ENCODE results near the gene WDR91.

The WDR91 gene

DNA sequence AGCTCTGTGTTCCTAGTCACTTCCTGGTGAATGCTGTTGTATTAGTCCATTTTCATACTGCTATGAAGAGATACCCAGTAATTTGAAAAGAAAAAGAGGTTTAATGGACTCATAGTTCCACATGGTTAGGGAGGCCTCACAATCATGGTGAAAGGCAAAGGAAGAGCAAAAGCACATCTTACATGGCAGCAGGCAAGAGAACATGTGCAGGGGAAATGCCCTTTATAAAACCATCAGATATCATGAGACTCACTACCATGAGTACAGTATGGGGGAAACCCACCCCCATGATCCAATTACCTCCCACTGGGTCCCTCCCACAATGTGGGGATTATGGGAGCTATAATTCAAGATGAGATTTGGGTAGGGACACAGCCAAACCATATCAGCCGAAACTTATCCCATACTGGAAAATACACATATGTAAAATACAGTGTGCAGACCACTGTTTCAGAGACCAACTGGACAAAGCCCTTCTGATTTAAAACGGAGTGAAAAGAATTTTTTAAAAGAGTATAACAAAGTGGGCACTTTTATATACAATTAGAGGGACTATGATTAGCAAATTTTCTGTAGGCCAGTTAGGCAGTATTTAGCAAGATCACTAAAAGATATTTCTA lies 48.8 kb downstream of the WDR91 start:
- no peak overlapping the region for H3K4me3 Mint-ChIP-seq
- H3K27ac Mint-ChIP-seq = no peak overlapping the region
- H3K9me3 Mint-ChIP-seq = peaks cover 26% of the 10 kb centered on the region
- peaks cover 81% of the 10 kb centered on the region for H3K36me3 Mint-ChIP-seq (ENCODE audit: low read depth)
- H3K4me1 Mint-ChIP-seq = peaks cover 34% of the 10 kb centered on the region
- H3K27me3 Mint-ChIP-seq (ENCODE audit: low read depth) = no peaks in the 10 kb centered on the region
- no peak for TF ChIP-seq CTCF (IDR thresholded peaks at IDR 0.05; ENCODE audit: unreplicated experiment in 3 of 3)

DNA sequence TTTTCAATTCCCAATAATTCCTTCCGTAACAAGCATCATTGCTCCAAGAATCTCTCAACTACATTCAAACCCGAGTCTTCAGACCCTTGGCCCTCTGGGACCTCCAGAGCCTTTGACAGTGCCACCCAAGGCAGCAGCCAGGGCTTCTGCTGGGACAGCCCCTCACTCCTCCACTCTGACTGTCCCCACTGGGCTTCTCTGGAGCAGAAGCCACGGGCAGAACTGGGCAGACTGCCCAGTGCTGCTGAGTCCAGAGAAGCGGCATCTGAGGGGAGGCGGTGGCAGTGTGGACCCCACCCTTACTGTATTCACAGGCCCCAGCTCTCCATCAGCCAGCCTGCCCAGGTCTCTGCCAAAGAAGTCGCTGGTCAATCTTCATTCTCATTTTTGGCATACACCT lies 49.7 kb downstream of the WDR91 start:
- Mint-ChIP-seq H3K27me3 (ENCODE audit: low read depth) (no peaks in the 10 kb centered on the region), H3K4me1 (peaks cover 29% of the 10 kb centered on the region), H3K27ac (peak overlapping the region in 1 of 3 experiments; percentile 5), H3K36me3 (ENCODE audit: low read depth) (peaks cover 80% of the 10 kb centered on the region), H3K4me3 (no peak overlapping the region), H3K9me3 (peaks cover 32% of the 10 kb centered on the region)
- no peak for TF ChIP-seq CTCF (IDR thresholded peaks at IDR 0.05; ENCODE audit: unreplicated experiment in 3 of 3)

GRCh38 chr7:135160858-135161653 lies 50.3 kb downstream of the WDR91 start:
- no peak overlapping the region for H3K4me3 Mint-ChIP-seq
- H3K27me3 Mint-ChIP-seq (ENCODE audit: low read depth) = no peaks in the 10 kb centered on the region
- peaks cover 80% of the 10 kb centered on the region for H3K36me3 Mint-ChIP-seq (ENCODE audit: low read depth)
- peaks cover 29% of the 10 kb centered on the region for H3K4me1 Mint-ChIP-seq
- H3K27ac Mint-ChIP-seq = peak overlapping the region; percentile 38 to 74 (median 58)
- peaks cover 38% of the 10 kb centered on the region for H3K9me3 Mint-ChIP-seq
- no peak for TF ChIP-seq CTCF (IDR thresholded peaks at IDR 0.05; ENCODE audit: unreplicated experiment in 3 of 3)

DNA sequence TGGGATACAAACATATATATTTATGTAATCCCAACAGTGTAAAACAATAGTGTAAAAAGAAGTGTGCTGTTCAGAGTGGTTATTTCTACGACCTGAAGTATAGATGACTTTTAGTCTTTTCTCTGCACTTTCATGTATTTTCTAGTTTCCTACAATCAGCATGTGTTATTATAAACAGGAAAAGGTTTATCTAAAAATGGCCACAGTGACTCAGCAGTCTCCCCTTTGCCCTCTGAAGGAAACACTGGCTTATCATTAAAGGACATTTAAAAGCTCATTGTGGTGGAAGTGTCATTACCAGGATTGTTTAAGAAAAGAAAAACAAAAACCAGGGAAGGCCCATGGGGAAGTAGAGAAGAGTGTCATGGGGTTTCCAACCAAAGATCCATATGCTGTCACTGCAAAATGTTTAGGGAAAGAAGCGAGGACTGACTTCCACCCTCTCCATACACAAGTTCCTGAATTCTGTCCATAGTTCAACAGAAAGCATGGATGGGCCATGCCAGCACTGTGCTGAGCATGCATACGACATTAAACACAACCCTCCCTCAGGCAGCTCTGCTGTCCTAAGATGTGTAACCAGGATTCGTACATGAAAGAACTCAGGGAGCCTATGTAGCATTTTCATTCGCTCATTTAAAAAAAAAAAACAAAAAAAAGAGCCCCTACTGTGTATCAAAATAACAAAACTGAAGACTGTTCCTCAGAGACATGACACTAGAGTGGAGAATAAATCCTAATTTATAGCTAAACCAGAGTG lies 51.0 kb downstream of the WDR91 start:
- Mint-ChIP-seq H3K4me1 (peaks cover 29% of the 10 kb centered on the region), H3K27me3 (ENCODE audit: low read depth) (no peaks in the 10 kb centered on the region), H3K4me3 (no peak overlapping the region), H3K36me3 (ENCODE audit: low read depth) (peaks cover 77% of the 10 kb centered on the region), H3K9me3 (peaks cover 43% of the 10 kb centered on the region), H3K27ac (peak overlapping the region; percentile 38 to 74 (median 58))
- no peak for TF ChIP-seq CTCF (IDR thresholded peaks at IDR 0.05; ENCODE audit: unreplicated experiment in 3 of 3)

DNA sequence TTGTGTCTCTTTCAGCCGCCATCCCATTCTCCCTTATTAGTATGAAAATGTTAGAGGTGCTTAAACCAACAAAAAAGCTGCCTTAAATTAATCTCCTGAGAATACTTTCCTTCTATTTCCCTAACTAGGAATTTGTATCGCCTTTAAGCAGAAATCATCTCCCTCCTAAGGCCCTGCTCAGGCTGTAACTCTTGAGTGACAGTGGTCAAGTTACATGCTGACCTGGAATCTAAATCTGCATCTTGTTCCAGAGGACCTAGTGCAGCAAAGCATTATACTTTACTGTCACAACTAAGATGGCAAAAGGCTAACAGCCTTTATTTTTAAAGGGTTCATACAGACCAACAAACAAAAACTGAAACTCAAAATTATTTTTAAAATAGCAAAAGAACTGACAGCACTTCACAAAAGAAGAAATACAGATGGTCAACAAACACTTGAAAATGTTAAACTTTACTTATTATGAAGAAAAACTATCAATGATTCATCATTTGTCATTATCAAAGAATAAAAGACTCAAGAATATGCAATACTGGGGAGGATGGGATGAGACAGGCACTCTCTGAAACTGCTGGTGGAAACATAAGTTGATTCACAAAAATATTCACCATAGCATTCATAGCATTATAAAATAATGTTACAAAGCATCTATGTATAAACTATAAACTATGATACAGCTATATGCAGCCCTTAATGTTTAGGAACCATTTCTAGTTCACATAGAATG lies 51.8 kb downstream of the WDR91 start:
- H3K36me3 Mint-ChIP-seq (ENCODE audit: low read depth) = peaks cover 75% of the 10 kb centered on the region
- H3K27me3 Mint-ChIP-seq (ENCODE audit: low read depth) = no peaks in the 10 kb centered on the region
- TF ChIP-seq CTCF (IDR thresholded peaks at IDR 0.05; ENCODE audit: unreplicated experiment in 3 of 3) = no peak
- H3K9me3 Mint-ChIP-seq = peaks cover 51% of the 10 kb centered on the region
- H3K4me1 Mint-ChIP-seq = peaks cover 29% of the 10 kb centered on the region
- peak overlapping the region in 2 of 3 experiments; percentile 9 to 58 for H3K27ac Mint-ChIP-seq
- no peak overlapping the region for H3K4me3 Mint-ChIP-seq

All from nephron (organoid).